CD4-positive, alpha-beta T cell treated with Interleukin-4 for 1 hour (primary cell): ENCODE measurements around the gene SEMA4D.

ENCODE experiments used
- DNase-seq, 2 donors: peaks; one replicate each; pipeline ENCODE4 v3.0.0-alpha.2; 2020 to 2022

The SEMA4D gene

GRCh38 chr9:89408628-89409101 lies 89.2 kb downstream of the SEMA4D start:
- peak; percentile 71 to 73 for DNase-seq

- no peak for DNase-seq
Observed at GRCh38 chr9:89407070-89407469, 90.8 kb downstream of the SEMA4D start.

GRCh38 chr9:89405826-89406225 lies 92.1 kb downstream of the SEMA4D start:
- peak in 1 of 2 donors; percentile 35 for DNase-seq

- DNase-seq: no peak
Observed at GRCh38 chr9:89404074-89404473, 93.8 kb downstream of the SEMA4D start.

GRCh38 chr9:89402695-89403427 lies 95.1 kb downstream of the SEMA4D start:
- DNase-seq: no peak

- peak in 1 of 2 donors; percentile 42 for DNase-seq
Observed at GRCh38 chr9:89400403-89401116, 97.4 kb downstream of the SEMA4D start.

GRCh38 chr9:89398621-89399020 lies 99.3 kb downstream of the SEMA4D start:
- DNase-seq: no peak

- no peak for DNase-seq
Observed at GRCh38 chr9:89397471-89397870, 100.4 kb downstream of the SEMA4D start.

GRCh38 chr9:89395931-89396710 lies 101.8 kb downstream of the SEMA4D start:
- no peak for DNase-seq

GRCh38 chr9:89394412-89394811 lies 103.5 kb downstream of the SEMA4D start:
- no peak for DNase-seq

- DNase-seq: no peak
Observed at GRCh38 chr9:89391585-89391984, 106.3 kb downstream of the SEMA4D start.

- DNase-seq: no peak
Observed at GRCh38 chr9:89390578-89391116, 107.3 kb downstream of the SEMA4D start.

GRCh38 chr9:89390068-89390555 lies 107.8 kb downstream of the SEMA4D start:
- DNase-seq: no peak

GRCh38 chr9:89388868-89389177 lies 109.1 kb downstream of the SEMA4D start:
- no peak for DNase-seq

GRCh38 chr9:89388084-89388867 lies 109.6 kb downstream of the SEMA4D start:
- peak in 1 of 2 donors; percentile 66 for DNase-seq

GRCh38 chr9:89387197-89387849 lies 110.6 kb downstream of the SEMA4D start:
- no peak for DNase-seq

- no peak for DNase-seq
Observed at GRCh38 chr9:89386797-89387196, 111.1 kb downstream of the SEMA4D start.

GRCh38 chr9:89386206-89386605 lies 111.7 kb downstream of the SEMA4D start:
- no peak for DNase-seq

- no peak for DNase-seq
Observed at GRCh38 chr9:89384783-89385182, 113.1 kb downstream of the SEMA4D start.

GRCh38 chr9:89383721-89384300 lies 114.1 kb downstream of the SEMA4D start:
- DNase-seq: no peak

GRCh38 chr9:89383030-89383720 lies 114.7 kb downstream of the SEMA4D start:
- DNase-seq: no peak
